ENCODE results near the gene GPC6. TPM values are rescaled to one million over a fixed set of nuclear protein-coding genes. Genes with fewer than 3 reads are reported as not detected.

GPC6 gene
- total RNA-seq, 1 donor from 2014 or later = 5.5 TPM

- Histone ChIP-seq H3K36me3 (ENCODE audit: control insufficient read depth, insufficient read depth, low read length) (no peaks in the 10 kb centered on the region), H3K27me3 (ENCODE audit: control insufficient read depth, insufficient read depth, low read length) (no peaks in the 10 kb centered on the region), H3K4me3 (ENCODE audit: low read depth, low read length) (no peak overlapping the region)
- no peak for TF ChIP-seq CTCF (IDR thresholded peaks at IDR 0.05; ENCODE audit: insufficient read depth, low read length, severe bottlenecking)
- FAIRE-seq (no peak), DNase-seq (ENCODE audit: low read depth) (no peak)
These were observed 301.2 kb downstream of the GPC6 start for GRCh38 chr13:93527748-93528297.

- Histone ChIP-seq H3K4me3 (ENCODE audit: low read depth, low read length) (no peak overlapping the region), H3K36me3 (ENCODE audit: control insufficient read depth, insufficient read depth, low read length) (no peaks in the 10 kb centered on the region), H3K27me3 (ENCODE audit: control insufficient read depth, insufficient read depth, low read length) (no peaks in the 10 kb centered on the region)
- TF ChIP-seq CTCF (IDR thresholded peaks at IDR 0.05; ENCODE audit: insufficient read depth, low read length, severe bottlenecking) = no peak
- no peak for FAIRE-seq
- DNase-seq (ENCODE audit: low read depth) = peak; percentile 8
These were observed 303.4 kb downstream of the GPC6 start for GRCh38 chr13:93529961-93530360.

- no peak for FAIRE-seq
- Histone ChIP-seq H3K4me3 (ENCODE audit: low read depth, low read length) (no peak overlapping the region), H3K27me3 (ENCODE audit: control insufficient read depth, insufficient read depth, low read length) (no peaks in the 10 kb centered on the region), H3K36me3 (ENCODE audit: control insufficient read depth, insufficient read depth, low read length) (no peaks in the 10 kb centered on the region)
- no peak for DNase-seq (ENCODE audit: low read depth)
- no peak for TF ChIP-seq CTCF (IDR thresholded peaks at IDR 0.05; ENCODE audit: insufficient read depth, low read length, severe bottlenecking)
These were observed 307.6 kb downstream of the GPC6 start for GRCh38 chr13:93534181-93534700.

- Histone ChIP-seq H3K4me3 (ENCODE audit: low read depth, low read length) (no peak overlapping the region), H3K27me3 (ENCODE audit: control insufficient read depth, insufficient read depth, low read length) (no peaks in the 10 kb centered on the region), H3K36me3 (ENCODE audit: control insufficient read depth, insufficient read depth, low read length) (no peaks in the 10 kb centered on the region)
- FAIRE-seq (no peak), DNase-seq (ENCODE audit: low read depth) (peak; percentile 42)
- no peak for TF ChIP-seq CTCF (IDR thresholded peaks at IDR 0.05; ENCODE audit: insufficient read depth, low read length, severe bottlenecking)
These were observed 308.6 kb downstream of the GPC6 start for GRCh38 chr13:93535251-93535650.

GRCh38 chr13:93539914-93540313 is 313.3 kb downstream of the GPC6 start:
- DNase-seq (ENCODE audit: low read depth) = no peak
- H3K27me3 ChIP-seq (ENCODE audit: control insufficient read depth, insufficient read depth, low read length) = no peaks in the 10 kb centered on the region
- H3K36me3 ChIP-seq (ENCODE audit: control insufficient read depth, insufficient read depth, low read length) = no peaks in the 10 kb centered on the region
- H3K4me3 ChIP-seq (ENCODE audit: low read depth, low read length) = no peak overlapping the region
- no peak for FAIRE-seq
- TF ChIP-seq CTCF (IDR thresholded peaks at IDR 0.05; ENCODE audit: insufficient read depth, low read length, severe bottlenecking) = no peak

GRCh38 chr13:93547886-93548285 is 321.3 kb downstream of the GPC6 start:
- no peak for DNase-seq (ENCODE audit: low read depth)
- TF ChIP-seq CTCF (IDR thresholded peaks at IDR 0.05; ENCODE audit: insufficient read depth, low read length, severe bottlenecking) = no peak
- Histone ChIP-seq H3K27me3 (ENCODE audit: control insufficient read depth, insufficient read depth, low read length) (no peaks in the 10 kb centered on the region), H3K4me3 (ENCODE audit: low read depth, low read length) (no peak overlapping the region), H3K36me3 (ENCODE audit: control insufficient read depth, insufficient read depth, low read length) (no peaks in the 10 kb centered on the region)
- no peak for FAIRE-seq
